ENCODE data around the gene C1orf74.

C1orf74 gene

DNA sequence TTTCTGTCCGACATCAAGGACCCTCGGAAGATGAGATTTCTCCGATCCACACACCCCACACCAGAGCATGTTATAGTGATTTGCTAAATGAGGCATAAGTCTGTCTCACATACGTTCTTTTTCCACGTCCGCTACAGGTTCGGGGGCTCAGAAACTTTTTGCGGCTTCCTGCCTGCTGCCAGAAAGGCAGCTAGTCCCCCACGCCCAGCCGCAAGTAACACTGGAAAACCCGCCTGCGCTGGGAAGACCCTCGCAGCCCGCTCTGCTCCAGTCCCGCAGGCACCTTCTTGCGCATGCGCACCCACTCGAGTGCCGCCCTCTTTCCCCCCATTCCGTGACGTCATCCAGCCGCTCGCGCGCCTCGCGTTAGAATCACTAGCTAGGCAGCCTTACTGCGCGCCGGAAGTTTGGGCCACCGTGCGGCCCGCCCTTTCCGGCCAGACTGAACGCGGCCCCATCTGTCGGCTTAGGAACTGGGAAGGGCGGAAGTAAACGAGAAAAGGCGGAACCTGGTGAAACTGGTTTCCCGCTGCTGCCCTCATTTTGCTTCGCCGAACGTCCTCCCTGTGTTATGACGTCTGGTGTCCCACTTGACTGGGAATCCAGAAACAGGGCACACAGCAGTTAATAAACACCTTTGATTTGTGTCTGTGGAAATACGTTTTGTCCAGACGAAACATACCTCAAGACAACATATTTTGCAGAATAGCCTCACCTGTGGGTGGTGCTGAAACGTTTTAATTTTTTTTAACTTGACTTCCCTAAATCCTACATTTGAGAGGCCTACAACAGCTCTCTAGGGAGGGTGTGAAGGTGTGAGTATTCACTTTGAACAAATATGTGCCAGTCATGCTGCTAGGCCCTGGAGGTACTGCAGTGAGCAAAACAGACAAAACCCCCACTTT is at the start of gene C1orf74:
Gene C1orf74, minus strand, starts transcription at position 295 of the 905 bp plus-strand sequence. CDS start 925 bp downstream, outside the sequence.
- DNase-seq, result peak; percentile 98

DNA sequence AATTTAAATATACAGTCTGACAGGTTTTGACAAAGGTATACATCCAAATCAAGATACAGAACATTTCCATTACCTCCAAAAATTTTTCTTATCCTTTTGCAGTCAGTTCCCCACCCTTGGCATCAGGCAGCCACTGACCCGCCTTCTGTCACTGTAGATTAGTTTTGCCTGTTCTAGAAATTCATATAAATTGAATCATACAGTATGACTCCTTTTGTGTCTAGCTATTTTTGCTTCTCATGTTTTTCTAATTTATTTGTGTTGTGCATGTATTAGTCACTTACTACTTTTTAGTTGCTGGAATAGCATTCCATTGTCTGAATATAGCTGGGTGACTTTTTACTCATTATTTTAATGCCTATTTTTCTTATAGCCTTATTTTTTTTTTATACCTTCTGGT is 47.3 kb upstream of the C1orf74 start:
- DNase-seq, result no peak

DNA sequence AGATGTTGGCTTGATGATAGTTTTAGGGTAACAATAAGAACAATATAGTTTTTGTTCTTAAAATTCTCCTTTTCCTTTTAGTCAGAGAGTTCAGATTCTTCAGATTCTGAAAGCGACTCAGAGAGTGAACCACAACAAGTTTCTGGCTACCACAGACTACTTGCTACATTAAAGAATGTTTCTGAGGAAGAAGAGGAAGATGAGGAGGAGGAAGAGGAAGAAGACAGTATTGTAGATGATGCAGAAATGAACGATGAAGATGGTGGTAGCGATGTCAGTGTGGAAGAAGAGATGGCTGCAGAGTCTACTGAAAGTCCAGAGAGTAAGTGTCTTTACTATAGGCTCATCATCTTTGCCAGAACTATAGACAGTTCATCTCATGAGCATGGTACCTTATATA is 46.4 kb upstream of the C1orf74 start:
- DNase-seq, result no peak

DNA sequence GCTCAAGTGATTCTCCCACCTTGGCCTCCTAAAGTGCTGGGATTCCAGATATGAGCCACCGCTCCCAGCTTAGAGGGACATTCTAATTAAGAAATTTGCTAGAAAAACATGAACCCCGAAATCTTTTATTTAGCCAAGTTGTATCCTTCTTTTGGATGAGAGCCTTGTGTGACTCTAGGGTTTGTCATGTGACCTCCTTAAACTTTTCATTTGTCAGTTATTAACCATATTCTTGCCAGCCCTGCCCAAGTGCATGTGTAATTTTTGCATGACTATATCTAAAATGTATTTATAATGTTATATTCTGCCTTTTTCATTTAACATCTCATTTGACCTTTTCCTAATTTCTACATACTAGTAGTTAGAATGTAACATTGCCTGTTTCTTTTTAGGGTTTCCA is 45.4 kb upstream of the C1orf74 start:
- DNase-seq, result no peak

DNA sequence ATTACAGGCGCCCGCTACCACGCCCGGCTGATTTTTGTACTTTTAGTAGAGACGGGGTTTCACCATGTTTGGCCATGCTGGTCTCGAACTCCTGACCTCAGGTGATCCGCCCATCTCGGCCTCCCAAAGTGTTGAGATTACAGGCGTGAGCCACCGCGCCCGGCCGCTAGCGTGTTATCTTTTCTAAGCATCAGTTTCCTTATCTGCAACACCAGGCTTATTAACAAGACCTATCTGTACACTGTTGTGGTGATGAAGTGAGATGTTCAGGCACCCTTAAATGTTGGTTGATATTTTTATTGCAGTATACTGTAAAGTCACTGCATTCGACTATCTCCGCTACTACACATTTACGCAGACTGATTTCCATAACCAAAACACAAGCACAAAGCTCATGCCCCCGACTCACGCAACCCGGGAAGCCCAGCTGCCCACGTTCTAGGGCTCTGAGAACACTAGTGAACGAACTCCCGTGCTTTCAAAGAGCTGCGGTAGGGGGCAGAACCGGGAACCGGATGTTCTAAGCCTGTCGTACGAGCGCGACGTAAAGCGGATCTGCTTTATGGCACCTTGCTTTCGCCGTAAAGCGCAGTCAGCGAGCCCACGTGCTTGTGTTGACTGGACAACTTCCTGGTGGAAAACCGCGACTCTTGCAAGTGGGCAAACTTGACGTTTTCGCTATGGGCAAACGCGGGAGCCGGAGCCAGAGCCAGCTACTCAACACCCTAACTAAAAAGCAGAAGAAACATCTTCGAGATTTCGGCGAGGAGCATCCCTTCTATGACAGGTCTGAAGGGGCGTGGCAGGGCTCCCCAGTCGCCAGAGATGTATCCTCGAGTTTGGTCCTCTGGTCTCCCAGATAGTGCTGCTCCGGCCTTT is 43.3 kb upstream of the C1orf74 start, which contains the start of gene UTP25:
Gene UTP25, plus strand, starts transcription at position 589 of the 879 bp plus-strand sequence. Its CDS starts 92 bp downstream, at position 681.
- DNase-seq, result peak; percentile 94

DNA sequence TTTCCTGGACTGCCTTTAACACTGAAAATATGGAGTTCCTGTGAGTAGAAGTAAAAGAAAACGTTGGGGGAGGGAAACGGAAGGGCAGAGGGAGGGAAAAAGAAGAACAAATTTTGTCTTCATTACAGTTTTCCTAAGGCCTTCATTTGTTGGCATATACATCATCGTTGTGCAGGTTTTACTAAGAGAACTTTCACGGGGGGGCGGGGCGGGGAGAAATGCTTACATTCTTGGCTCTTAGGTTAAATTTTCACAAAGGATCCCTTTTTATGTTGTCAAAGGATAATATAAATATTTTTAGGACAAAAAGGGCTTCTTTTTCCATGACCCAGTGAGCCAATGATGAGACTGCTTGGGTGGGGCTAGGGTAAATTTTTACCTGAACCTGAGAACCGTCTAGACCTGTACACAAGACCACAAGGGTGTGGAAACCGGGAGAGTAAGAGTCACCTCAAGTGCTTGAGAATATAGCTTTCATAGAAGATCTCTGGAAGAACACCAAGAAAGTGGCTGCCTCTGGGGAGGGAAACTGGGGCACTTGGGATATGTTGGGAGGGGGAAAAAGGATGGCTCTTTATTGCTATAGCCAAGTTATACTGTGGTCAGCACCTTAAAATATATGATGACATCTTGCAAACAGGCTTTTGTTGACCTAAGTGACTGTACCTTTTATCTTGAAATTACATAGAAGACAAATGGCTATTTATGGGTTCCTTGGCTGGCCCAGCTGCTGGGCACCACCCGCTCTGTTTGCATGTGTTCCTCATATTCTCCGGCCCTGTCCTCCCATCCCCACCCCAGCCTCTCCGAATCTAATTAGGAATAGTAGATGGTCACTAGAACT is 41.5 kb upstream of the C1orf74 start:
- no peak for DNase-seq

DNA sequence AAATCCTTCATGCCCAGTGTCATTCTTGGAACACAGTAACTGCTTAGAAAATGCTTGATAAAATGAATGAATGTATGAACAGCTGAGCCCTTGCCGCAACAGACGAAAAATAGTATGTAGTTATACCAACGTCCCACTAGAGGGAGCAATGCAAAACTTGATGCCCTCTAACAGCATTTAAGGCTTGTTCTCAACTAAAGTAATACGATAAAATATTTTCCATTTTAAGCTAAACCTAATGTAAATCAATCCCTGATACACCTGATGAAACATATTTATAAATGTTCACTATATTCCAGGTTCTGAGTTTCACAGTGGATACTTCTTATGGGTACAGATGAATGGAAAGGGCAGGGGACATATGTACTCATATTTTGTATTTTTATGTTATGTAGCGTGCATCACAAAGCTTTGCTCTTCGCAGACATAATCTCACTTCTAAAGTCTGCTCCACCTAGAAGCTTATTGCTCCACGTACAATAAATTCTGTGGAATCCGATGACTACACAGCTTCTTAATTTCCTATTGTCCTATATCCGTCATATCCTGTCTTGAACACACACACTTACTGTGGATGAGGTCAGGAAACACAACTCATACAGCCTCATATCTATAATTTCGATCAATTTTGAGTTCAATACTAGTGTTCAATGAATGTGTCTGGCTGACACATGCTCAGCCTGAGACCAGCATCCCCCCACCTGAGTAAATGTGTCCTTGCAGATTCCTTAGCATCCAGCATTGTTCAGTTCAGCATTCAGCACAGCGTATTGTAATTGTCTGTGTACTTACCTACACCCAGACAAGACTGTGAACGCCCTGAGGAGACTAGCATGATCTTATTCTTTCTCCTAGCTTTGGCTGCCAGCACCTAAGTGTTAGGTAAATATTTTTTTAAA is 39.0 kb upstream of the C1orf74 start:
- peak; percentile 65 for DNase-seq

DNA sequence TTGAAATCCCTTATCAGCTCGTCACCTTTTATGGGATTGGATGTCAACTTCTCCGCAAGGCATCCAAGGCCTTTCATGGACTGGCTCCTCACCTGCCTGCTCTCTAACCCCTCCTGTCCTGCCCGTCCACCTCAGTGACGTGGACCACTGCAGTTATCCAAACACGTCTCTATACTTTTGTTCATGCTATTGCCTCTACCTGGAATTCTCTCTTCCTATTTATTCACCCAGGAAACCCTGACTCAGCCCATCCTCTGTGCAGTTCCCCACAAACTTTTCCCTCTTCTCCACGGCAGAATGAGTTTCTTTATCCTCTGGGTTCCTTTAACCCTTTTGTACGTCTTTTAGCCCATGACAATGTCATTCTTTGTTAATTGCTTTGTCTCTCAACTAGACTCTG is 38.3 kb upstream of the C1orf74 start:
- no peak for DNase-seq

DNA sequence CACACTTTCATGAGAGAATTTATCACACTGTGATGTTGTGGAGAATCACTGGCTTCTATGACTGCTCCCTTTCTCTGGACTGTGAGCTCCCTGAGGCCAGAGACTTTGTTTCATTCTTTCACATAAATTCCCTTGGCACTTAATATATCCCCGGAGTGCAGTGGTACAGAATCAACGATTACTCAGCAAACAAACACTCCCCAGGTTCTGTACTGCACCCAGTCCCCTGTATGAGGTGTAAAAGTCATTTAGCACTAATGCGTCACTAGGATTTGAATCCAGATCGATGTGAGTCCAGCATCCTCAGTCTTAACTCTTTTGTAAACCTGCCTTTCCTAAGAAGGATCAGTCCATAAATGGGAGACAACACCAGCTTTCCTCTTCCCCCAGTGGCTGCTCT is 36.6 kb upstream of the C1orf74 start:
- no peak for DNase-seq

DNA sequence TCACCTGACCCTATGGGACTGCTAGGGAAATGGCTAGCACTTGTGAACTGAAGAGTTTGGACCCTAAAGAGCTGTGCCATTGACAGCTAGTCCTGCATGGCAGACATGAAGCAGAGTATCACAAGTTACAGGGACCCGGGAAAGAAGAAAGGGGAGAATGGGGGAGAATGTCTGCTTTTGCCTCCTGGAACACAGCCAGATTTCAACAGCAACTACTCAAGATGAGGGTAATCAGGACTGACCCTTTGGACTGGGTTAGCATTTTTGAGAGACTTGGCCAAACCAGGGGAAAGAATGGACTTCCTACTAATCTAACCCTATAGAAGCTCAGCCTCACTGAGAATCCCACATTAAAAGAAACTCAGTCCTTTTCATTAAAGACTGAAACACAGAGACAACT is 34.7 kb upstream of the C1orf74 start:
- no peak for DNase-seq

DNA sequence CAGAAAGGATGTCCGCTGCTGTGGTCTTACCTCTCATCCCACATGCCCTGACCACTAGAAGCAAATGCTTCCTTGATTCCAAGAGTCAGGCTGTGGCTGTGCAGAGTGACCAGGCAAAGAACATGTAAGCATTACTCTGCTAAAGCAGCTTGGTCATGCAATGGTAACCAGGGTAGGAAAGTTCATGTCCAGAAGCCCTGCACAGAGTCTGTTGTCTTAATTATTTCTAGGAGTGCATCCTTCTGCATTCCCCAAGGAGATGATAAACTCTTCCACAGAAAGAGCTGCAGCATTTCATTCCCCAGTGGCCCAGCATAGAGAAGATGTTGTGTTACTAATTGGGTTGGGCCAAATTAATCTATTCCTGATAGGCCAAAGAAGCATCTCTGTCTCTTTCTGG is 33.3 kb upstream of the C1orf74 start:
- DNase-seq, result no peak

DNA sequence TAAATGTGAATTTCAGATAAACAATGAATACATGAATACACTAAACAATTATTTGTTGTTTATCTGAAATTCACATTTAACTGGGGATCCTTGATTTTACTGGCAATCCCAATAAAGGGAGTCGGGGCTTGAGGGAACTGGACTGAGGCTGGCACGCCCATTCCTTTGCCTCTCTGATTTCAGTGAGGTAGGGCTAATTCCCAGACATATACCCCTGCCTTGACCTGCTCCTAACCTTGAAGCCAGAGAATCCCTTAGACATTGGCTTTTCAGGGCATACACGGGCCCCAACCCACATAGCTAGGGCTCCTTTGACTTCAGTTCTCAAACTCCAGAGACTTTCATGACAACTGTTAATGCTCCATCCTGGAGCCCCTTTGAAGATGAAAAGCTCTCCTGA is 32.6 kb upstream of the C1orf74 start:
- no peak for DNase-seq

DNA sequence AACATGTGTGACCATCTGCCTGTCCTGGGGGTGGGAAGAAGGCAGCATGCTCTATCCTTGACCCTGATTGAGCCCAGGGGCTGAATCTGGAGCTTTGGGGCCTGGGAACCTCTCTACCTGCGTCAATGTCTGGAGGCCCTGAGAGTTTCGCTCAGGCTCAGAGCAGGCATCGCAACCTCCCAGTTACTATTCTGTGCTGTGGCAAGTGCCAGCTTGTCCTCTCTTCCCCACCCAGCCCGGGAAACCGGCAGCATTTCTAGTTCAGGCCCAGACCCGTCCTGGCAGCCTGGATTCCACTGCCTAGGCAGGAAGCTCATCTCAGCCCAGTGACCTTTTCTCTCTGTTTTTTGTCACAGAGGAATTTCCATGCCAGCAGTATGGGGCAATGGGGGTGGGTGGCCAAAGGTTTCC is 31.6 kb upstream of the C1orf74 start:
- no peak for DNase-seq

DNA sequence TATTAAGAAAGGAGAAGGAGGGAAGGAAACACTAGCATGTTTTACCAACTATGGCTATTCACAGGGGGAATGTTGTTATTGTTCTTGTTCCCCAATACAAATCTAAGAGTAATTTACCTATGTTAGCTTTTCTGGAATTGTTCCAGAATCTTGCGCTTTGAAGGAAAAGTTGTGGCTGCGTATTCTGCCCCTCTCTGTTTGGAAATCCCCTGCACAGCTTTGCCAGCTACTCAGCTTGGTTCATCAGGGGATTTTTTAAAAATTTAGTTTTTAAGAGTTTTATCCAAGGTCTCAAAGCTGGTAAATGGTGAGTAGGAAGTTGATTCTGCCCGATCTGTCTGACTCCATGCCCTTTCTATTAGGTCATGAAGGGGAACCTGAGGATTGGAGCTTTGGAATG is 31.1 kb upstream of the C1orf74 start:
- DNase-seq, result peak; percentile 12

DNA sequence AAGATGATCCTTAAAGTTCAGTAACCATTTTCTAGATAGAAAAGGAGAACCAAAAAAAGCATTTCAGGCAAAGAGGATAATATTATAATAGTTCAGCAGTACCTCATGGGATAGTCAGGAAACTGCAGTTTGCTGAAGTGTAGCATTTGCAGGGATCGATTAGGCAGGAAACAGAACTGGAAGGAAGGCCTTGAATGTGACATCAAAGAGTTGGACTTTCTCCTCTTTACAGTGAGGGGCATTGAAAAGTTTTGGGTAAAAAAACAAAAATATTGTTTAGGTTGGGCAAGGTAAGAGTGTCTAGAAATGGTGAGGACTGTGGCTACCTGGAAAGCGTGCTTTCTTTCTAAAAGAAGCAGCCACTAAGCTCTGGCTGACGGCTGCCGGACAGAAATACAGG is 29.5 kb upstream of the C1orf74 start:
- DNase-seq, result no peak

DNA sequence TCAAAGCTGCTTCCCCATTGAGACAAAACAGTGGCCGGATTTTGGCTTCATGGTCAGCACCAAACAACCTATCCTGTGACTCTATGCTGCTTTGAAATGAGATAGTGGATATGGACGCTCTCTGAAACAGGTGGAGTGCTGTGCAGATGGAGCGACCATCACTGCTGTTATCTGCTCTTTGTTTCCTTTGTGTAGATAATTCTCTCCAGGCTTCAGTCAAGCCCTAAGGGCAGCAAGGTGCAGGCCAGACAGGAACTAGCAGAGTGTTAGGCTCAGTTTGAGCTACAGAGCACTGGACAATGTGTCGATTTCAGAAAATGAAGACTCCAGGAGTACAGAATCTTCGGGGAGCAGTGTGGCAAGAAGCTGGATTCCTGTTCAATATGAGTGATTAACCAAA is 26.4 kb upstream of the C1orf74 start:
- no peak for DNase-seq

DNA sequence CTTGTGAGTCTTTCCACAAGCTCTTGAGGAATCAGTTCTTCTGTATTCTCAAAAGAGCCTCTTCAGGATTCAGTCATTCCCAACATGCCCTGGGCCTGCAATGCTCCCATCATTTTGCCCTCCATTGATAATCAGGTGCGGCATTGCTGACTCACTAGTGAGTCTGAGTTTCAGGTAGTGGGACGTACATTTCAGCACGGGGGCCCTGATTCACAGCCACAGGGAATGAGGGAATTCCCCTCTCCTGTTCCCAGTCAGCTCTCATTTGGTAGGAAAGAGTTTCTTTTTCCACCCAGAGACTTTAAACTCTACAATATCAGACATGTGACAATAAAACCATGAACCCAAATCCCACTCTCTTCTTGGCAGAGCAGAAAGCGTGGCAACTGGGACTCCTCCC is 25.3 kb upstream of the C1orf74 start:
- DNase-seq, result no peak

DNA sequence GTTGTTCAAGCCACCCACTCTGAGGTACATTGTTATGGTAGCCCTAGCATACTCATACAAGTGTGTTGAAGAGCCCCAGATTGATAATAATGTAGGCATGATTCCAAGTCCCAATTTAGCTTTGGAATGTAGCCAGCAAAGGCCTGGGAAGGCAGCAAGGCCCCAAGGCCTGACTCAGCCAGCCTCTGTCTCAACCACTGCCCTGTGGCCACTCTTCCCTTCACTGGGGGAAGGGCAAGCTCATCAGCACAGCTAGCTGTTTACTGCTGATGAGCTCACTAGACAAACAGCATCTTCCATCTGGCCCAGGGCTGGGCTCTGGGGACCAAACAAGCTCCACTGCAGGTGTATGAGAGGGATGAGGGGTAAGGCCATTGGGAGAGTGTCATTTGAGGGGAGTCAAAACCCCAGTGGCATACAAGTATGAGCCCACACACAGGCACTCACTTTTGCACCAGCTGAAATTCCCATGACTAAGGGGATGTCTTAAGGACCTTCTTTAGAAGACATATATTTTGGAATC is 23.8 kb upstream of the C1orf74 start:
- DNase-seq, result no peak

DNA sequence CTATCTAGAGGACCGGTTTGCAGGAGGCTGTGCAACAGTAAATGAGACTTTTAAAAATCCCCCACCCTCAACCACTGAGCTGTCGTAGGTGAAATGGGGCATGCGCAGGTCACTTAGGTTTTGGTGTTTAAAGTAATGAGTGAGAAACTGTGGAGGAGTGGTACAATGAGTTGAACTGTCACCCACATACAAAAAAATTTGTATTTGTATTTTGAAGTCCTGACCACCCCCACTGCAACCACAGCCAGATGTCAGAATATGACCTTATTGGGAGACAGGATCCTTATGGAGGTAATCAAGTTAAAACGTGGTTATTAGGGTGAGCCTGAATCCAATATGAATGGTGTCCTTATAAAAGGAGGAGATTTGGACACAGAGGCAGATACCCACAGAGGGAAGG is 23.1 kb upstream of the C1orf74 start:
- no peak for DNase-seq

DNA sequence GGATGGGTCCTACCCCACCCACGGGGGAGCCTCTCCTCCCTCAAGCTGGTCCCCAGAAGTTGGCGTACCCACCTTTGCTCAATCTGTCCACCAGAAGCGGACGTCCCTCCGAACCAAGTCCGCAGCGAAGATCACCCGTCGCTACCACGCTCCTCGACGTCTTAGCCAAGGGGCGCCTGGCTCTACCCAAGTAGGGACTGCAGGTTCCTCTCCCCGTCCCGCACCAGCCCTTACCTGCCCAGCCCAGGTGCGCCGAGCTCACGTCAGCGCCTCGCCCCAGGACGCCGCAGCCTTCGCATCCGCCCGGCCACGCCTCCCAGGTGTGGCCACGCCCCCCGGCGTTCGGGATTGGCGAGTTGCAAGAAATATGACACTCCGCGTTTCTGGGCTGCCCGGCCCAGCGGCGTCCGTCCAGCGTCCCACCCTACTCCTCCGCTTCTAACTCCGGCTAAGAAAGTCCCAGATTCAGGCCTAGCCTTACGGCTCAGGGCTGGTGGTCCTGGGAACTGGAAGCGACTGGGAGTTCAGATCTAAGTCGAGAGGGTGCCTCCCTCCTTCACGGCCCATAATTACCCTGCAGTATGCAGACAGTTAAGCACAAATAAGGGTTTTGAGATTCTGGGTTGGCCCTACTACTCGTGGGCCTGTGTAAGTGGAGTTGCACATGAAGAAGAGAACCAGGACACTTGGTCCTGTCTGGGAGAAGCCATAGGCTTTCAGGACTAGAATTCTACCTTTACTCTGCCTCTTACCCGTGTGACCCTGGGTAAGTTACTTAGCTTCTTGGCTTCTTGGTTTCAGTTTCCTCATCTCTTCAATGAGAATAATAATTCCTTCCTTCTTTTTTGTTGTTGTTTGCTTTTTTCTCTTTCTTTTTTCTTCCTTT is 21.8 kb upstream of the C1orf74 start, which contains the start of gene IRF6:
Gene IRF6, minus strand, starts transcription at position 268 of the 886 bp plus-strand sequence. CDS start 4,729 bp downstream, outside the sequence.
- DNase-seq, result peak; percentile 82
